GM18867 (cell line): ENCODE measurements around the gene ZNF383.
"Not testable (repeated sequence)": the region's sequence is repeated elsewhere in the genome, so short reads cannot be mapped to it uniquely, and the experiment has no call there.

Experiments used
- ATAC-seq: cut with Tn5 transposase; IDR thresholded peaks from one replicate; pipeline ENCODE4 v1.9.1; 2021; ENCODE audit warnings: mild to moderate bottlenecking, moderate library complexity; ENCODE audit not compliant: unreplicated experiment

Gene ZNF383

GRCh38 chr19:37292998-37293939 lies 75.3 kb downstream of the ZNF383 start:
- not testable (repeated sequence) for ATAC-seq

- not testable (repeated sequence) for ATAC-seq
Measured at GRCh38 chr19:37294246-37294645, 76.2 kb downstream of the ZNF383 start.
